ENCODE results near the gene AKAP9. TPM values are rescaled to one million over a fixed set of nuclear protein-coding genes. Genes with fewer than 3 reads are reported as not detected.

The AKAP9 gene
- total RNA-seq, 1 donor from 2014 or later = 119 TPM

DNA sequence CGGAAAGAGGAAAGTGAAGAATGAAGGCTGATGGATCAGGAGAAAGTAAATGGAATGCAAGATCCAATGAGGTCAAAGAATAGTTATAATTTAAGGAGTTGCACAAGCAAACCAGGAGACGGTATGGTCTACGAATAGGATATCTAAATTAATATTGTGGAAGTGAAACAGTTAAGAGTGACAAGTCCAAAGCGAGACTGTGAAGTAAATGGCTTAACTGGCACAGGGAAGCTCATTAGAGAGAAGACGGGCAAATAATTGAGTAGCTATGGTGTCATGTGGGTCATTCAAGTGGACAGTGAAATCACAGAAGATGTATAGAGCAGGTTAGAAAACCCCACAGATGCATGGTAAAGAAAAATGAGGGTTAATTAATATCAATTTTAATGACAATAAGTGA lies 190.4 kb downstream of the AKAP9 start:
- TF ChIP-seq, protein P1, sequence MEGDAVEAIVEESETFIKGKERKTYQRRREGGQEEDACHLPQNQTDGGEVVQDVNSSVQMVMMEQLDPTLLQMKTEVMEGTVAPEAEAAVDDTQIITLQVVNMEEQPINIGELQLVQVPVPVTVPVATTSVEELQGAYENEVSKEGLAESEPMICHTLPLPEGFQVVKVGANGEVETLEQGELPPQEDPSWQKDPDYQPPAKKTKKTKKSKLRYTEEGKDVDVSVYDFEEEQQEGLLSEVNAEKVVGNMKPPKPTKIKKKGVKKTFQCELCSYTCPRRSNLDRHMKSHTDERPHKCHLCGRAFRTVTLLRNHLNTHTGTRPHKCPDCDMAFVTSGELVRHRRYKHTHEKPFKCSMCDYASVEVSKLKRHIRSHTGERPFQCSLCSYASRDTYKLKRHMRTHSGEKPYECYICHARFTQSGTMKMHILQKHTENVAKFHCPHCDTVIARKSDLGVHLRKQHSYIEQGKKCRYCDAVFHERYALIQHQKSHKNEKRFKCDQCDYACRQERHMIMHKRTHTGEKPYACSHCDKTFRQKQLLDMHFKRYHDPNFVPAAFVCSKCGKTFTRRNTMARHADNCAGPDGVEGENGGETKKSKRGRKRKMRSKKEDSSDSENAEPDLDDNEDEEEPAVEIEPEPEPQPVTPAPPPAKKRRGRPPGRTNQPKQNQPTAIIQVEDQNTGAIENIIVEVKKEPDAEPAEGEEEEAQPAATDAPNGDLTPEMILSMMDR (IDR thresholded peaks at IDR 0.05; ENCODE audit: unreplicated experiment) = no peak
- Mint-ChIP-seq H3K27me3 (ENCODE audit: low read depth) (no peaks in the 10 kb centered on the region), H3K4me3 (no peak overlapping the region), H3K36me3 (peaks cover 22% of the 10 kb centered on the region), H3K9me3 (no peaks in the 10 kb centered on the region), H3K27ac (peak overlapping the region; percentile 1), H3K4me1 (peaks cover 38% of the 10 kb centered on the region)
- DNase-seq (ENCODE audit: low spot score in 2 of 2, unreplicated experiment in 2 of 2) = no peak

DNA sequence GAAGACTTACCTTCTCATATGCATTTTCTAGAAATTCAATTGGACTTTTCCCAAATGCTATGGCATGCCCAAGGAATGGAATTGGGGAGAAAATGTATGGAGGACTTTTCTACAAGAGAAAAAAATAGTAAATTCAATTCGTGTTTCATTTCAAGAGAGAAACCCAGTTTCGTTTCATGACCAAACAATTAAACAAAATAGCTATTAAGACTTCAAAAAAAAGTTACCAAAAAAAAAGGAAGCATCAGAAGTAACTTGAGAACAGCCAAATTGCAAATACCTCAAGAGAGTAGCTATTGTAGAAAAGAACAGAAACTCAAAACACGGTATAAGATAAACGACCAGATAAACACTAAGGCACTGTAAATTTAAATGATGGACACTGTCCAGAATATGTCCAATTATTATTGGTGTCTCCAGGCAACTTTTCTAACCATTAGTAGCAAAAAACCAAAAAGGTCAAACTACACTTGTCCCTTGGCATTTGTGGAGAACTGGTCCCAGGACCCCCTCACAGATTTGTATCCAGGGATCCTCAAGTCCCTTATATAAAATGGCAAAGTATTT lies 191.2 kb downstream of the AKAP9 start:
- peak overlapping the region; percentile 40 for H3K4me3 Mint-ChIP-seq
- H3K36me3 Mint-ChIP-seq = peaks cover 17% of the 10 kb centered on the region
- TF ChIP-seq, protein P1 (IDR thresholded peaks at IDR 0.05; ENCODE audit: unreplicated experiment) = no peak
- peaks cover 41% of the 10 kb centered on the region for H3K4me1 Mint-ChIP-seq
- H3K27ac Mint-ChIP-seq = peak overlapping the region; percentile 58
- no peak for DNase-seq (ENCODE audit: low spot score in 2 of 2, unreplicated experiment in 2 of 2)
- no peaks in the 10 kb centered on the region for H3K27me3 Mint-ChIP-seq (ENCODE audit: low read depth)
- H3K9me3 Mint-ChIP-seq = no peaks in the 10 kb centered on the region

DNA sequence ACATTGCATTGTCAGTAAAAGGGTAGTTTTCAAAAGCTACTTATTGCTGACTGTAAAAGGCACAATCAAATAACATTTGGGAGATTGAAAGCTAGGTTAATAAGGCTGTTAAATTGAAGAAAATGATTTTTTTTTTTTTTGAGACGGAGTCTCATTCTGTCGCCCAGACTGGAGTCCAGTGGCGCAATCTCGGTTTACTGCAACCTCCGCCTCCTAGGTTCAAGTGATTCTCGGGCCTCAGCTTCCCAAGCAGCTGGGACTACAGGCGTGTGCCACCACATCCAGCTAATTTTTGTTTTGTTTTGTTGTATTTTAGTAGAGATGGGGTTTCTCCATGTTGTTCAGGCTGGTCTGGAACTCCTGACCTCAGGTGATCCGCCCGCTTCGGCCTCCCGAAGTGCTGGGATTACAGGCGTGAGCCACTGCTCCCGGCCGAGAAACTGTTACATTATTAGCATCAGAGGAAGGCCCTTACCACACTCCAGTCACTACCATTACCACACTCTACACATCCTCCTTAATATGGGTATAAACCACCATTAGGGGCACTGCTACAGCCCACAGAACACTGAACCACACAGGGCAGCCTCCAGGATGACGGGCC lies 192.6 kb downstream of the AKAP9 start:
- no peaks in the 10 kb centered on the region for H3K27me3 Mint-ChIP-seq (ENCODE audit: low read depth)
- peaks cover 48% of the 10 kb centered on the region for H3K4me1 Mint-ChIP-seq
- DNase-seq (ENCODE audit: low spot score in 2 of 2, unreplicated experiment in 2 of 2) = no peak
- H3K27ac Mint-ChIP-seq = peak overlapping the region; percentile 100
- peak overlapping the region; percentile 97 for H3K4me3 Mint-ChIP-seq
- TF ChIP-seq, protein P1 (IDR thresholded peaks at IDR 0.05; ENCODE audit: unreplicated experiment) = no peak
- no peaks in the 10 kb centered on the region for H3K9me3 Mint-ChIP-seq
- peaks cover 7% of the 10 kb centered on the region for H3K36me3 Mint-ChIP-seq

DNA sequence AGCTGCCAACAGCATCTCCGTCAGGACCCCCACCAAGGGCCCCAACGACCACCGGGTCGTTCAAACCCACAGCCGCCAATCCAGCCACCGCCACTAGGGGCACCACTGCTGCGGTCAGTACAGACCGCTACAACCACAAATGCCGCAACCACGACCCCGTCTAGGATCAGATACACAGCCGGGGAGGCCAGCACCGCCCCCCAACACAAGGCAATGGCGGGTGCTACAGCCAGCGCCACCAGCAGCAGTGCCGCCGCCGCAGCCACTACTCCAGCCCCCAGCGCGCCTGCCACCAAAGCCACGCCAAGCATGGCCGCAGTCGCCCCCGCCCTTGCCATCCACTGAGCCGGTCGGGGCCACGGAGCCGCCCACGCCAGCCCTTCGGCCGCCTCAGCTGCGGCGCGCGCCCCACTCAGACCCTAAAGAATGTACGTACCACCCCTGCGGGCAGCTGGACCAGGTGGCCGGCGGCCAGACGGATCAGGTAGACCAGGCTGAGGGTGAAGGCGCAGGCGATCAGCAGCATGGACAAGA lies 193.1 kb downstream of the AKAP9 start:
- Mint-ChIP-seq H3K36me3 (peaks cover 5% of the 10 kb centered on the region), H3K4me1 (peaks cover 48% of the 10 kb centered on the region), H3K27me3 (ENCODE audit: low read depth) (no peaks in the 10 kb centered on the region), H3K27ac (peak overlapping the region; percentile 100), H3K4me3 (peak overlapping the region; percentile 97), H3K9me3 (no peaks in the 10 kb centered on the region)
- DNase-seq (ENCODE audit: low spot score in 2 of 2, unreplicated experiment in 2 of 2) = peak; percentile 61 to 87
- TF ChIP-seq, protein P1 (IDR thresholded peaks at IDR 0.05; ENCODE audit: unreplicated experiment) = peak; percentile 87

DNA sequence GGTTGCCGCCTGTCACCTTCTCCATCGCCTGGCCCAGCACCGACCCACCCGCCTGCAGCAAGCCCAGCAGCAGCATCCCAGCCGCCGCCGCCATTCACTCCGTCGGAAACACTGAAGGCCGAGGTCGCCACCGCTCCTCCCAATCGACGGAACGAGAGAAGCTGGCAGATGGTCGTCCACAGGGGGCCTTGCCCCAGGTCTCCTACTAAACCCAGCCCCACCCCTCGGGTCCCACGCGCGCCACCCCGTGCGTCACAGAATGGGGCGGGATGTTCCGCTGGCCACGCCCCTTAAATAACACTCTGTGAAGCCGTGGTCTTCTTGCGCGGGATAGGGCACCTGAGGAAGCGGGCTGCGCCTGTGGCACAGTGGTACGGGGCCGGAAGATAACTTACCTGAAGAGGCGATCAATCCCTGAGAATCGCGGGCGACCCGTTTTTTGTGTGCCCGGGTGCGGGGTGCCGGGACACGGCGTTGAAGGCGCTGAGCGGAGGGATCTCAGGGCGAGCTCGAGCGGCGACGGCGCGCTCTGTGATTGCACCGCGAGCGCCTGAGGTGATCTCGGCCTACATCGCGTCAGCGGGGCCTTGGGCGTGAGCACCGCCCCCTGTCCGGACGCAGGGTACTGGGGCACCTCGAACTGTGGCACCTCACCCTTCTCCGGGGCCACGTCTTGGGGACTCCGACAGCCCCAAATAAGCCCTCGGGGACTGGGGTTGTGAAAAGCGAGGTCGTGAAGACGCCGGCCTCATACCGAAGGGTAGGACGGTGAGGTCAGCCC lies 193.8 kb downstream of the AKAP9 start, which contains the start of gene CYP51A1:
TSS of gene CYP51A1 (minus strand) at position 207 of the 781 bp plus-strand sequence. CDS start at position 94, 113 bp downstream.
- DNase-seq (ENCODE audit: low spot score in 2 of 2, unreplicated experiment in 2 of 2) = peak; percentile 74 to 92
- Mint-ChIP-seq H3K27ac (peak within 1 kb of the TSS; percentile 100), H3K9me3 (no peaks in the 10 kb centered on the region), H3K36me3 (peaks cover 4% of the 10 kb centered on the region), H3K4me3 (peak within 1 kb of the TSS; percentile 97), H3K4me1 (peaks cover 48% of the 10 kb centered on the region), H3K27me3 (ENCODE audit: low read depth) (no peaks in the 10 kb centered on the region)
- TF ChIP-seq, protein P1 (IDR thresholded peaks at IDR 0.05; ENCODE audit: unreplicated experiment) = no peak
